DND-41 (cell line): ENCODE results near the gene THOC5.
"Not testable (repeated sequence)": the region's sequence is repeated elsewhere in the genome, so short reads cannot be mapped to it uniquely, and the experiment has no call there.

Experiments
- CTCF ChIP-seq: IDR thresholded peaks from 2 replicates; pipeline ENCODE4 v1.5.1; 2012; ENCODE audit warnings: borderline replicate concordance, low read length, moderate library complexity, mild to moderate bottlenecking; ENCODE audit not compliant: poor library complexity, severe bottlenecking; ENCODE audit errors: extremely low read depth
- EZH2 ChIP-seq: IDR thresholded peaks from 3 replicates; pipeline ENCODE4 v1.6.1; 2012; ENCODE audit warnings: borderline replicate concordance, low read depth, mild to moderate bottlenecking, moderate library complexity, low read length, inconsistent platforms; ENCODE audit not compliant: severe bottlenecking

GRCh38 chr22:29552357-29552756 lies 1.2 kb downstream of the THOC5 start:
- TF ChIP-seq CTCF, EZH2: not testable (repeated sequence)
